HG02870 (cell line): ENCODE measurements around the gene GUCY1A2.

ENCODE experiments used
- ATAC-seq: cut with Tn5 transposase; IDR thresholded peaks from one replicate; pipeline ENCODE4 v1.9.1; 2021; ENCODE audit warnings: mild to moderate bottlenecking, moderate library complexity; ENCODE audit not compliant: unreplicated experiment

The GUCY1A2 gene

GRCh38 chr11:106681435-106681834 is 336.8 kb downstream of the GUCY1A2 start:
- no peak for ATAC-seq

- ATAC-seq = no peak
These were observed 338.7 kb downstream of the GUCY1A2 start for GRCh38 chr11:106679581-106679980.

GRCh38 chr11:106679181-106679580 is 339.1 kb downstream of the GUCY1A2 start:
- ATAC-seq = no peak

- ATAC-seq = no peak
These were observed 348.2 kb downstream of the GUCY1A2 start for GRCh38 chr11:106670069-106670468.

- no peak for ATAC-seq
These were observed 350.1 kb downstream of the GUCY1A2 start for GRCh38 chr11:106668147-106668546.

GRCh38 chr11:106656646-106657045 is 361.6 kb downstream of the GUCY1A2 start:
- no peak for ATAC-seq

GRCh38 chr11:106644824-106645223 is 373.5 kb downstream of the GUCY1A2 start:
- no peak for ATAC-seq

- ATAC-seq = no peak
These were observed 375.9 kb downstream of the GUCY1A2 start for GRCh38 chr11:106642331-106642730.

GRCh38 chr11:106632283-106632682 is 386.0 kb downstream of the GUCY1A2 start:
- ATAC-seq = no peak

- ATAC-seq = no peak
These were observed 390.6 kb downstream of the GUCY1A2 start for GRCh38 chr11:106627694-106628093.

- no peak for ATAC-seq
These were observed 392.7 kb downstream of the GUCY1A2 start for GRCh38 chr11:106625566-106625965.

- ATAC-seq = no peak
These were observed 393.9 kb downstream of the GUCY1A2 start for GRCh38 chr11:106624377-106624776.
